Measurements from ENCODE around the gene CSPG4. TPM values are rescaled to one million over a fixed set of nuclear protein-coding genes. Genes with fewer than 3 reads are reported as not detected.
A peak's percentile ranks its signal among the peaks of the same experiment; 100 is the strongest.

The CSPG4 gene
- total and polyA plus RNA-seq, 9 of the 15 experiments (the other 6 are each of a cell fraction or from before 2014, with no cell fraction given): under 0.01 to 0.07 (median 0.04) TPM; not detected in 5

DNA sequence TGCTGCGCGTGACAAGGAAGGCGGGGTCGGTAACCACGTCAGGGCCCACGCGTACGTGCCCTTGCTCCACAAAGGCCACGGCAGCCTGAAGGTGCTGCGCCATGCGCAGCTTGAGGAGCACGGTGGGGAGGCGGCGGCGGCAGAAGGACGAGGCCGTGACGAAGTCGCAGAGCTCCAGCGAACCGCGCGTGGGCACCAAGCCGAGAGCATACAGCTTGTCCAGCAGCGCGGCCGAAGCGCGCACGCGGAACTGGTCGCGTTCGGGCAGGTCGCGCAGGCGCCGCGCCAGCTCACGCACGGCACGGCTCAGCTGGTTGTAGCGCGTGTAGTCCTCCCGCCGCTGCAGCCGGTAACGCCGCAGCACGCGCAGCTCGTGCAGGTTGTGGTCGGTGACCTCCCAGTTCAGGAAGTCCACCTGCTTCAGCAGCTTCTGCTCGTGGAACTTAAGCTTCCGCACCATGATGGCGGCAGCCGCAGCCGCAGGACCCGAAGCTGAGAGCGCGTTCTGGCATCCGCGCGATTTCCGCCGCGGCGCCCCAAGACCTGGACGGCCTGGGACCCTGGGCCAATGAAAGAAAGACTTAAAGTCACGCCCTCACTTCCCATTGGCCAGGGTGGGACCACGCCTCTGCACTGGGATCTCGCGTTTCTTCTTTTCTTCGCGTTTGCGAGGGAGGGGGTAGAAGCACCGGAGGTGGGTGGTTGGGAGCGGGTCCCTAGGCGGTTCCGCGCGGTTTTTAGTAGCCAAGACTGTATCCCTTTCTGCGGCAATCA is 72.8 kb downstream of the CSPG4 start, which contains the start of gene IMP3 (continued):
- peak; percentile 60 to 95 (median 91) for TF ChIP-seq YY1 (IDR thresholded peaks at IDR 0.05; ENCODE audit: borderline replicate concordance in 1 of 3, control insufficient read depth in 1 of 3, extremely low read depth in 1 of 3, insufficient read depth in 3 of 3, insufficient read length in 1 of 3, insufficient replicate concordance in 2 of 3, low read depth in 1 of 3, low read length in 2 of 3)
- no peak for TF ChIP-seq RFX1 (IDR thresholded peaks at IDR 0.05)
- TF ChIP-seq CHCHD3 (CRISPR knock-in tag; IDR thresholded peaks at IDR 0.05): no peak
- TF ChIP-seq RNF219 (CRISPR knock-in tag; IDR thresholded peaks at IDR 0.05): no peak
- TF ChIP-seq TEAD2 (tag; IDR thresholded peaks at IDR 0.05): no peak
- TF ChIP-seq CBX1 (IDR thresholded peaks at IDR 0.05; ENCODE audit: low read depth): peak; percentile 35; the same call in 1 of the 2 replicates
- TF ChIP-seq, protein P1, sequence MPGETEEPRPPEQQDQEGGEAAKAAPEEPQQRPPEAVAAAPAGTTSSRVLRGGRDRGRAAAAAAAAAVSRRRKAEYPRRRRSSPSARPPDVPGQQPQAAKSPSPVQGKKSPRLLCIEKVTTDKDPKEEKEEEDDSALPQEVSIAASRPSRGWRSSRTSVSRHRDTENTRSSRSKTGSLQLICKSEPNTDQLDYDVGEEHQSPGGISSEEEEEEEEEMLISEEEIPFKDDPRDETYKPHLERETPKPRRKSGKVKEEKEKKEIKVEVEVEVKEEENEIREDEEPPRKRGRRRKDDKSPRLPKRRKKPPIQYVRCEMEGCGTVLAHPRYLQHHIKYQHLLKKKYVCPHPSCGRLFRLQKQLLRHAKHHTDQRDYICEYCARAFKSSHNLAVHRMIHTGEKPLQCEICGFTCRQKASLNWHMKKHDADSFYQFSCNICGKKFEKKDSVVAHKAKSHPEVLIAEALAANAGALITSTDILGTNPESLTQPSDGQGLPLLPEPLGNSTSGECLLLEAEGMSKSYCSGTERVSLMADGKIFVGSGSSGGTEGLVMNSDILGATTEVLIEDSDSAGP (CRISPR knock-in tag; IDR thresholded peaks at IDR 0.05): peak; percentile 55; the same call in 1 of the 2 replicates
- no peak for TF ChIP-seq PHTF2 (CRISPR knock-in tag; IDR thresholded peaks at IDR 0.05)
- peak; percentile 91 to 93 for TF ChIP-seq NRF1 (conservative IDR thresholded peaks at IDR 0.05 in 1 of 2, IDR thresholded peaks at IDR 0.05 in 1 of 2)
- TF ChIP-seq ELF1 (tag; IDR thresholded peaks at IDR 0.05): peak; percentile 90
- peak; percentile 86; the same call in 1 of the 2 replicates for TF ChIP-seq GATAD2A (IDR thresholded peaks at IDR 0.05)
- no peak for TF ChIP-seq ELK1 (CRISPR knock-in tag; IDR thresholded peaks at IDR 0.05)
- TF ChIP-seq EP400 (IDR thresholded peaks at IDR 0.05): peak; percentile 95; the same call in 1 of the 2 replicates
- TF ChIP-seq PHF8 (IDR thresholded peaks at IDR 0.05; ENCODE audit: borderline replicate concordance, low read length): peak; percentile 99; the same call in 1 of the 2 replicates
- peak; percentile 65; the same call in 1 of the 2 replicates for TF ChIP-seq GTF2F1 (IDR thresholded peaks at IDR 0.05; ENCODE audit: low read depth, low read length)
- TF ChIP-seq SIX5 (IDR thresholded peaks at IDR 0.05; ENCODE audit: borderline replicate concordance in 1 of 2, insufficient read depth in 1 of 2, low read depth in 1 of 2, low read length in 2 of 2): no peak
- no peak for TF ChIP-seq GTF2A2 (tag; IDR thresholded peaks at IDR 0.05)
- TF ChIP-seq, protein P2, sequence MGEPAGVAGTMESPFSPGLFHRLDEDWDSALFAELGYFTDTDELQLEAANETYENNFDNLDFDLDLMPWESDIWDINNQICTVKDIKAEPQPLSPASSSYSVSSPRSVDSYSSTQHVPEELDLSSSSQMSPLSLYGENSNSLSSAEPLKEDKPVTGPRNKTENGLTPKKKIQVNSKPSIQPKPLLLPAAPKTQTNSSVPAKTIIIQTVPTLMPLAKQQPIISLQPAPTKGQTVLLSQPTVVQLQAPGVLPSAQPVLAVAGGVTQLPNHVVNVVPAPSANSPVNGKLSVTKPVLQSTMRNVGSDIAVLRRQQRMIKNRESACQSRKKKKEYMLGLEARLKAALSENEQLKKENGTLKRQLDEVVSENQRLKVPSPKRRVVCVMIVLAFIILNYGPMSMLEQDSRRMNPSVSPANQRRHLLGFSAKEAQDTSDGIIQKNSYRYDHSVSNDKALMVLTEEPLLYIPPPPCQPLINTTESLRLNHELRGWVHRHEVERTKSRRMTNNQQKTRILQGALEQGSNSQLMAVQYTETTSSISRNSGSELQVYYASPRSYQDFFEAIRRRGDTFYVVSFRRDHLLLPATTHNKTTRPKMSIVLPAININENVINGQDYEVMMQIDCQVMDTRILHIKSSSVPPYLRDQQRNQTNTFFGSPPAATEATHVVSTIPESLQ (CRISPR knock-in tag; IDR thresholded peaks at IDR 0.05): peak; percentile 96; the same call in 1 of the 2 replicates
- no peak for TF ChIP-seq ZNF239 (CRISPR knock-in tag; IDR thresholded peaks at IDR 0.05)
- peak; percentile 85 for TF ChIP-seq ZNF263 (CRISPR knock-in tag; IDR thresholded peaks at IDR 0.05; ENCODE audit: borderline replicate concordance)
